Stimulated activated CD8-positive, alpha-beta memory T cell treated with anti-CD3 and anti-CD28 coated beads, Interleukin-15, amount 100 ng/mL, for 1 hour (primary cell): ENCODE data around the gene AMPD3.

Source experiments
- DNase-seq: peaks from one replicate; pipeline ENCODE4 v3.0.0-alpha.2; 2020; ENCODE audit warnings: low read depth

The AMPD3 gene

DNA sequence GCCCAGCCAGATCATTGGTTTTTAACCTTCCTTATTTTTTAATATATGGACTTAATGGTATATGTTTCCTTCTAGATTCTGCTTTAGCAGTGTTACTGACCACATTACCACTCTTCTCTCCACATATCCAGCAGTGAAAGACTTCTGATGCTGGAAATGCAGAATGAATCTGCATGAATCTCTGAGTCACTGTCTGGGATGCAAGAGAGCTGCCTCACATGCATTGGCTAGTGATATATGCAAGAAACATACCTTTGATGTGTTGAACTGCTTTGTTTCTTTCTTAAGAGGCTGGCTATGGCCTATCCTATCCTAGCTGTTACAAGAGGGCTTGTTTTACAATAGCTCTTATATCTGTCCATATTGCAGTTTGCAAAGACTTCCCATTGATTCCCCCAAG, 16.6 kb upstream of the AMPD3 start:
- DNase-seq: no peak

DNA sequence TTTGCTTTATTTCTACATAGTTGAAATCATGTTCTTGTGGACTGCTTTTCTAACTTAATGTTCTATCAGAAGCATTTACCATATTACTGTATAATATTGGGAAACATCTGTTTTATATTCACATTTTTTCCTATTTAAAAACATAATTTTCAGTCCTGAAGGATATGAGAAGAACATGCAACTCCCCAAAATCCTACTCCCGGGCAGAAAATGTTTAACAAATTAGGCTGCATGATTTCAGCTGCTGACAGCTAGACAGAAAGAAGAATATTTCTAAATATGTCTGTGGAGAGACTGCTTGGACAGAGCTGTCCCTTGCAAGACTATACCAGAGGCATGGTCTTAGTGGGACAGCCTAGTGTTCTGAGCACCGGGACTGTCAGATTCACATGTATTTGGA, 15.7 kb upstream of the AMPD3 start:
- DNase-seq: no peak

DNA sequence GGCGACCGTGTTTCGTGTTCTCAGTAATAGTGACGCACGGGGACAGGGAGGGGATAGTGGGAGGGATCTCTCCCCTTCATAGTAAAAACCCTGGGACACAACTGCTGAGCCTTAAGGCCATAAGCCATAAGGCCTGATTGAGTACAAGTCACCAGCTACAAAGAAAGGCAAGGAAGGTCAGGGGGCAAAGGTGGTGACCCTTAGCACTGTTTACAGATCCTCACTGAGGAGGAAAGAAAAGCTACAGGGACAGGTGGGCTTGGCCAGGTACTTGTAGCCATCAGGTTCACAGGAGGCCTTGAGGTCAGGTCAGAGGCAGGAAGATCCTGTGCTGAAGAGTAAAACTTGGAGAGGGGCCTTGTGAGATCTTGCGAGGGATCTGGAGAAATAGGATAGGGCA, 15.1 kb upstream of the AMPD3 start:
- no peak for DNase-seq

DNA sequence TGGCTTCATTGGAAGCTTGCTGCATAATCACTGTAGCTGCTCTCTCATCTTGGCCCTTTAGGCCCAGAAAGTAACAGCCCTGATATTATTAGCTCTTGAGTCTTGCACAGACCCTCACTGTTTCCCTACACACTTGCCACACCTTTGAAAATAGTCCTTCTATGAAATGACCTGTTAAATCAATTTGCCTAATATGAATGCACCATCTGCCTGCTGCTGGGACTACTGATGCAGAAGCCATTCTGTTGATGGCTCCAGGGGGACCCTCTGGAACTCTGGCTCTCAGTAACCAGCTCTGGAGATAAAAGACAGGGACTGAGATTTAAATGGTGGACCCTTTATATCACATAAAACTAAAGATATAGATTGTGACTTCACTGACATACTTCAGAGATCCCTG, 14.7 kb upstream of the AMPD3 start:
- no peak for DNase-seq

DNA sequence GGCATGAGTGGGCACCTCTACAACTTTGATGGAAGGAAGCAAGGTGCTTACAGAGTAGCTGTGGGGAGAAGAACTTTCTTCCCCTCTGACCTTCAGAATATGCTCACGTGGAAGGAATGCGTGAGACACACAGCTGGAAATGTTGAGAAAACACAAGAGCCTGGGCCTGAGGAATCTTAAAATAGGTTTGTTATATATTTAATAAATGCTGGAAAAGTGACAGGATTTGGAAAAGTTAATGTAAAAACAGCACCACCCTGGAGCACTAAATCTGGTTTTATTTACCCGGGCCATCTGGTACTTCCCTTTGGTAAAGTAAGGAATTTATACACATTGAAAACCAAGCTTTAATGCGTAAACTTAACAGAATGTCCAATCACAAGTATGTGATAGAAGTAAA, 14.0 kb upstream of the AMPD3 start:
- DNase-seq: no peak

DNA sequence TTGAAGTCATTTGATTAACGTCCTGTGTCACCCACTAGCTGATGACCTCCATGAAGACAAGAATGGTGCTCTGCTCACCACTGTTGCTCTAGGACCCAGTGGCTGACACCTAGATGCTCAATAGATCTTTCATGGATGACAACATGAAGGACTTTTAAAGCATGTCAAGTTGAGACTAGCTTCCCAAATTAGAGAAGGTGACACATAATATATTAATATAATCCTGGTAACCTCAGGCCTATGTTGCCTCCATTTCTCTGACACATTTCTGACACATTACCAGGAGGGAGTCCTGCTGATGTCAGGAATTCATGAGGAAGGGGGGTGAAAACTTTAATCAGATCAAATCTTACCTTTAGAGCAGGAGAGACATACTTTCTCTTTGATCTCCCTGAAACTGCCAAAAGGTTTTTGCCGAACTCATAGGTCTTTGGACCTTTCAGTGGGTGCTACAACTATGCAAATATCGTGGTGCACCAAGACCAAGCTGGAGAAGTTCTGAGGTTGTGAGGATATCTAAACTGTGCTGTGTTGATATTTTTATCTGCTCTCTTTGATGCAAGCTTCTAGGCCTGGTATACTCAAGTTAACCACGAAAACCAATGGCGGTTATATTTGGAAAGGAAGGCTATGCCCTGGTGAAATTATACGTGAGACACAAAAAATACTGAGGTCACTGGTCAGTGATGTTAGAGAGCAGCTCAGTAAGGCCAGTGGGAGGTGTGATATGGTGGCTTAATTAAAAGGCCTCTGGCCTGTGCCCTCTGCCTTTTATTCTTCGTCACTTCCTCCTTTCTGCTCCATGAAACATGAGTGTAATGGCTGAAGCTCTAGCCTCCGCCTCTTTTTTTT, 13.2 kb upstream of the AMPD3 start:
- DNase-seq: no peak

DNA sequence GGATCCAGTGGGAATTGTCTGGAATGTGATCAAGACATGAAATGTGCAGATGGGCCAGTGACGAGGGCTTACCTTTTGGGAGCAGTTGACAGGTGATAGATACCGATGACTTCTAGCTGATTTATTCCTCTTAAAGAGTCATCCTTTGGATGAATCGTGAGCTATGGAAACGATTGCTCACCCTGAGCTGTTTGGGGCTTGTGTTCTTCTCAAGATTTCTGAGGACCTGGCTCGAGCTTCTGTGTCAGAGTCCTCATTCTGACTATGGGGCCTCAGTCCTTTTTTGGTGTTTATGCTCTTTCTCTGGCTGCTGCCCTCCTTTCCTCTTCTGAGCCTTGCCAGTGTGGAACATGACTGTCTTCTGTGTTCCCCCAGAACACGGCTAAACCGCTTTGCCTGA, 11.9 kb upstream of the AMPD3 start:
- DNase-seq: no peak

DNA sequence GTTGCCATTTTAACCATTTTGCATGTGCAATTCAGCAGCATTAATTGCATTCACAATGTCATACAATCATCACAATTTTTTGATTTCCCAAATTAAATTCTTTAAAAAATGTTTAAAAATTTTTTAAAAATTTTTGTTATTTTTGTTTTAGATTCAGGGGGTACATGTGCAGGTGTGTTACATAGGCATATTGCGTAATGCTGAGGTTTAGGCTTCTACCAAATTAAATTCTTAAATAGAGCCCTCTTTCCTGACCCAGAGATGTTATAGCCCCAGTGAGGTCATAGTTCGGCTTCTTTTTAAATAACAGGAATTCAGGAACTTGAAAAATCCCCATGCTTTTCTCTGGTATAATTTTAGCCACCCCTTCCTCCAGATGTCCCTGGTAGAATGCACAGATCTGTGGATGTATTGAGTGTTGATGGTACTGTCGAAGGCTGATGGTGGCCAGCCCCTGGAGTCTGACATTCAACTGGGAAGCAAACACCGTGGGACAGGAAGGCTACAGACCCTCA, 11.3 kb upstream of the AMPD3 start:
- DNase-seq: no peak

DNA sequence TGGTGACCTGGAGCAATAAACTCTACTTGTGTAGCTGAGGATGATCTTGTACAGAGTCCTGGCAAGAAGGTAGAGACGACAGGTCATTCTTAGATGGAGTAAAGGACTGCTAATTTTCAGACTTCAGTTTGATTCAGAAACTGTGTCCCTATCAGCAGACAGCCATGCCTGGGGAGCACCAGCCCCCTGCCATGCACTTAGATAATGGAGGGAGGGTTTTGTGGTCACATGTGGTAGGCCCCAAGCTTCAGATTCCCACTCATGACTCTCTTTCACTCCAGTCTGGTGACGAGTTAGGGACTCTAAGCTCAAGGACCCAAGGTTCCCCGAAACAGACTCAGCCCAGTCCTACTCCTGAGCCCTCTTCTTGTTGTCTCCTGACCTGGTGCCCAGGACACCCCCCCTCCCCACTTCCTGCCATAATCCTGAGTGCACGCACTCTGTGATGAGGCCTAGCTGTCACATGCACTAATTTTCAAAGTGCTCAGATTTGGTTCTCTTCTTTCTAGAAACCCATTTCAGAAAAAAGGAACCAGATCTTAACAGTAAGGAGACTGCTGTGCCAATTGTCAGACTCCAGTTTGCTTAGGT, 10.2 kb upstream of the AMPD3 start:
- DNase-seq: no peak

DNA sequence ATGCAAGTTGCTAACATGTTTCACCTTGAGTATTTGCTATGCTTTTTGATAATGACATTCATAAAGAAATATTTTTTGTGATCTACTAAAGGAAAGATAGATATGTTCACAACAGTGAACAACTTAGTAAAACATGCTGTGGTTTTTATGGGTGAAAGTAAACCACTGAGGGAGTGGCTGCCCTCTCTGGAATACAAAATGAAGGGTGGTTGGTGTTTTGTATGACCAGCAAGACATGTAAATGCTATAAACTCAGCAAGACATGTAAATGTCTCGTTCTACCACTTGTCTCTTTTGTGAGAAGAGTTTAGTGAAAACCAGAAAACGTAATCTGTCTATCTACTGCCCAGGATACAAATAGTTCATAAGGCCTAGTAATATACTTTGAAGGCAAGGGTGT, 7.6 kb upstream of the AMPD3 start:
- DNase-seq: no peak

DNA sequence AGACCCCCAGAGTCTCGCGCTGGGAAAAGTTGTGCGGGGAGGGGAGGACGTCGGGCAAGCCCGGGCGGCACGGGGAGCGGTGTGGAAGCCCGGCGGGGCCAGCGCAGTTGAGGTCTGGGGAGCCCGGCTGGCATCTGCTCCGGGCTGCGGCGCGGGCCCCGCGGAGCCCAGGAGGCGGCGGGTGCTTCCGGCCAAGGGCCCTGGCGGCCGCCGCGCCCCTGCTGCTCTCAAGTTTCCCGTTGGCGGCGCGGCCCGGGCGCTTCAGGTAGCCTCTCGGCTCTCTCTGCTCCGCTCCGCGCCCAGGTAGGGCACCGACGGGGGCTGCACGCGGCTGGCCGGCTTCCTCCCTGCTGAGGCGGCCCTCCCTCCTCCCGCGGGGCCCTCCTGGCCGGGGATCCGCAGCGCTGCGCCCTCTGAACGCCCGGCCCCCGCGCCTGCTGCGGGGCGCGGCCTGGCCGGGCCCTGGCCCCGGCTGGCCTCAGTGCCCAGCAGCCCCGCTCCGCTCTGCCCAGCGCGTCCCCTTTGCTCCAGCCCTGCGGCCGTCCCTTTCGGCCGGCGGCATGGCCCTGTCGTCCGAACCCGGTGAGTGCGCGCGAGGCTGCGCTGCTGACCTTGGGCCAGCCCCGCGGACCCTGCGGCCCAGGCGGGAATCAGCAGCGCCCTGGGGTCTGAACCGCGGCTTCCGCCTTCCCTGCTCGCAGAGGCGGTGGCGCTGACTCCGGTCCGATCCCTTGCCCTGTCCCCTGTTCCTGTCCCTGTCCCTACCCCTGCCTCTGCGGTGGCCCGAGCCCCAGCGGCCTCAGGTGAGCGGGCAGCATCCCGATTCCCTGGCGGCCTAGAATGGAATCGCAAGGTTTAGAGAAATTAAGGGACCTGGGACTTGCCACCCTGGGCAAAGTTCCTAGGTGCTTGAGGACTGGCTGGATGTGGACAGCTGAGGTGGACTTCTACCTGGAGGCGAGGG, 4.3 kb upstream of the AMPD3 start:
- no peak for DNase-seq

DNA sequence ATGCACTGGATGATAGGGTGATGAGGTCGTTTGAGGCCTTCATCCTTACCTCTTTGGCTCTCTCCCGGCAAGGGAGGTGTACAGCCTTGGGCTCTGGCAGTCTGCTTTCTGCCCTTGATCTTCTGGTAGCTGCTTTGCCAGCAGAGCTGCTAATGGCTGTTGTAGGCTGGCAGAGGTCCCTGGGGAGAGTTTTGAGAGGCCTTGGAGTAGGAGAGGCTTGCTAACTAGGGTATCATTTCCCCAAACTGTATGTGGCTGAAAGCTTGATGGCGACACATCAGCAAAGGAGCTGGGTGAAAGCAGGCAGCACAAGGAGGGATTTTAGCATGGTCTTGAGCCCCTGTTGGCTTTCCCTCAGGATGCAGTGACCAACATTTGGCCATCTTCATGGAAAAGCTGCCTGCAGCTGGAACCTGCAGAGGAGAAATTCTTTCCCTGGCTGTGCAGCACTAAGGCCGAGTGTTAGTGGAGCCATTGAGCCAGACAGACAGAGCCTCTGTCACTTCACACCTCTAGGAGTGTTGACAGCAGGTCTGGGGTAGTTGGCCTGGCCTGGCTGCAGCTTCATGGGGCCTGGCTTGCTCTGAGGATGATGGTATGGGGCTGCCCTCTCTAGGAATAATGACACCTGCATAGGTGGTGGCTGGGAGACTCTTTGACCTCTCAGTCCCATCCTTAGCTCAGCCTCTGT, 3.5 kb upstream of the AMPD3 start:
- DNase-seq: no peak

DNA sequence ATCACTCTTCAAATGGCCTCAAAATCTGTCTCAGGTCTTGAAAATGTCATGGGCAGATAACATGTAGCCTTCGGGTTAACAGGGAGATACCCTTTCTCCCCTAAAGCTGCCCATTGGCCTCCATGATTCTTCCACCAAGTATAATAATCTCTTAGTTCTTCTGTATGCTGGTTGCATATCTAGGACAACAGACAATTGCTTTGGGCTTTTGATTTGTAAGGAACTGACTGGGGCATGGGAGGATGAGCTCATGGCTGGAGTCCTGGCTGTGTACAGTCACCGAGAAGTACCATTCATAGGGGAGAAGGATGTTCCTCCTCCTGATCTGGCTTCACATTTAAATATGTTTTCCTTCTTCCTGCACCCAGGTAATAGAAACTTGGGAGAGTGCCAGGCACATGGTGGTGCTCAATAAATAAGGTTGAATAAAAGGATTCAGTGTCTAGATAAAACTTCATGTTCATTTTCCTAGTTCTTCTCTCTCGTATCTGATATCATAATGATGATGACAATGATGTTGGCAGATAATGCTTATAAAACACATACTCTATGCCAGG, 2.8 kb upstream of the AMPD3 start:
- DNase-seq: no peak

DNA sequence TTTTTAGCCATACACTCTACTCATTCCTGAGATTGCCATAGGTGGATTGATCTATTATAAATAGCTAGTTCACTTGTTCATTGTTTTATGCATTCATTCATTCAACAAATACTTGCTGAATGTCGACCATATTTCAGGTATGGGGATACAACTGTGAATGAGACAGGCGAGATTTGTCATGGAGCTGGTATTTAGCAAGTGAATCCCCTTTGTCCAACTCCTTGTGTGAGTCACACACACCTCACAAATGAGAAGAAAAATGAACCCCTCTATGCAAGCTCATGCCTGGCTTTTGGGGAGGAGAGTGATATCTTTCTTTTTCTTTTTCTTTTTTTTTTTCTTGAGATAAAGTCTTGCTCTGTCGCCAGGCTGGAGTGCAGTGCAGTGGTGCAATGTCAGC, 1.8 kb upstream of the AMPD3 start:
- DNase-seq: no peak

DNA sequence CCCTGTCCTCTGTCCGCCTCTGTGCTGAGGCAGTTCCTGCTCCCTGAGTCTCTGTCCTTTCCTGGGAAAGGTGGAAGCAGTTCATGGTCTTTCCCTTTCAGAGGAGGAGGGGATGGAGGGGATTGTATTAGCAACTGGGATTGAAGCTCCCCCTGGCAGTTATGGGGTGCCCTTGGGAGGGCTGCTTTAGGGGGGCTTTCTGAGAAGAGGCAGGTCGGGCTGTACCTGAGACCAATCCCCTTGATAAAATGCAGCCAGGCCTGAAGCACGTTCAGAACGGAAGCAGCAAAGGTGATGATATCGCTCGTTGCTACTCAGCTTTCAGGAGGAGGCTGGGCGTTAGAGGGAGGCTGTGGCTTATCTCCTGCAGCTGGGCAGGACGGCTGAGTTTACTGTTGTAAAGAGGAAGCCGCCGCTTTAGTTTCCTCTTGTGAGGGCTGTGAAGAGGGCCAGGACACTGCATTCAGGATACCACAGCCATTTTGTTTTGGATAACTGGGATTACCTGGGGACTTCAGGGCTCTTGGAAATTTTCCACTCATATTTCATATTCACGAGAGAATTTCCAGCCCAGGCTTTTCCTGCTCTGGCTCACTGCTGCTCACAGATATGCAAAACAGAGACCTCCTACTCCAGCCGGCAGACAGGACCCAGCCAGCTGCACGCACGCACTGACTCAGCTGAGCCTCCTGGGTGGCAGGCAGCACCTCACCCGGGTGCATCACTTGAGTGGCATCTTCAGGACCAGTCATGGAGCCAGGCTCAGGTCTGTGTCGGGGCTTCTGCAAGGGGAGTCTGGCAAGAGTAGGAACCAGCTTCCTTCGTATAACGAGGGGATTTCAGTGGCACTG, 798 bp downstream of the AMPD3 start:
- peak; percentile 33 for DNase-seq

DNA sequence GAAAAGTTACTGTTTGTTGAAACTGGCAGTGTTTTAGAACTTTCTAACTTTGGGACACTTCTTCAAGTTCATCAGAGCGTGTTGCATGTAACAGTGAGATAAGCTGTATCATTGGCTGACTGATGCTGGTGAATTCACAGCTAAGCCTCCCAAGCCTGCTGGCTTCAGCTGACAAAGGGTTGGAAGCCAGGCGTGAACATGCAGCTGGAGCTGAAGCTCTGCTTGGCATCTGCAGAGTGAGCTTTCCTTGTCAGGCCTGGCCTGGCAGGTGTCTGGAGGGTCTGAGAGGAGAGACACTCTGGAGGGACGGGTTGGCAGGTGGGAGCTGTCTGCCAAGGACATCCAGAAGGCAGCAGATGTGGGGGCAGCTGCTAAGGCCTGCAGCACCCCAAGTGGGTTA, 1.5 kb downstream of the AMPD3 start:
- no peak for DNase-seq

DNA sequence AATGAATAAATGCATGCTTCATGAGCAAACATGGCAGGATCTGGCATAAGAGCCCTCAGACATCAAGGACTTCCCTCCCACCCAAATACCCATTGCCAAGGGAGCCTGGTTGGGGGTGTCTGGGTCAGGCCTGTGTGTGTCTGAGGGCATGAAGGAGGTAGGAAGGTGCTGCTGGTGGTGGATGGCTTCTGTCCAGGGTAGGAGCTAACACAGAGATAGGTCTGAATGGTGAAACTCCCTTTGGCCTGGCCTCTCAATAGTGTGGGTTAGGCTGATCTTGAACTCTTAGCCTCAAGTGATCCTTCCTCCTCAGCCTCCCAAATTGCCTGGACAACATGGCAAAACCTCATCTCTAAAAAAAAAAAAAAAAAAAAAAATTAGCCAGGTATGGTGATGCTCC, 2.8 kb downstream of the AMPD3 start:
- DNase-seq: no peak

DNA sequence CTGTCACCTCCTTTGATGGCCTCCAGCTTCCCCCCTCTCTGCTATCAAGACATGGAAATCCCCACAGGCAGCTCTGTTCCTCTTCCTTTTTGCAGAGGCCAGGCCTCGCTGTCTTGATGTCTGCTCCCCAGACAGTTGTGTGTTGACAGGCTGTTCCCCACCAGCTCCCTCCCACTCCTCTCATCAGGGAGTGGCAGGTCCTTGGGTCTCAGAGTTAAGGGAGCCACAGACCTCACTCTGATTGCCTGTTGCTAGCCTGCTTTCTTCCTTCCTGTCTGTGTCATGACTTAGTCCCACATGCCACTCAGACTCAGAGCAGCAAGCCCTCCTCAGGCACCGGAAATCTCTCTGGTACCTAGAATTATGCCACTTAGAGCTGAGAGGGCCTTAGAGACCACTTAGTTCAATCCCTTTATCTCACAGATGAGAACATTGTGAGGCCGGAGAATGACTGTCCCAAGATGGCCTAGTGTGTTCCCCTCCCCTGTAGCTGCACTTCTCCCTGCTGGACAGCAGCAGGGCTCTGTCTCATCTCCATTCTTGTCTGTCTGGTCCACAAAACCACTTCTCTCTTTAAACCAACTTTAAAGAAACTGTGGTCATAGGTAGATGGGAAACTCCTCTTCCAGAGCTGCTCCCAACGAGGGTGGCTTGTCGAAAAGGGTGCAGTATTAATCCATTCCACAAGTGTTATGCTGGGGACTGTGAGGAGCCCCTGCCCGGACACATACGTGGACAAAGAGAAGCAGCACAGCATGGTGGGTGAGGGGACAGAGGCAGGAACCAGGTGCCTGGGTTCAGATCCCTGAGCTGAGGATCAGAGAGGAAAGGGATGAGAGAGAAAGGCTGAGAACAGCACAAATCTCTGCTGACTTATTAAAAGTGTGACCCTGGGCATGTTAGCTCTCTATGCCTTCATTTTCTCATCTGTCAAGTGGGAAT, 4.2 kb downstream of the AMPD3 start:
- DNase-seq: peak; percentile 20

DNA sequence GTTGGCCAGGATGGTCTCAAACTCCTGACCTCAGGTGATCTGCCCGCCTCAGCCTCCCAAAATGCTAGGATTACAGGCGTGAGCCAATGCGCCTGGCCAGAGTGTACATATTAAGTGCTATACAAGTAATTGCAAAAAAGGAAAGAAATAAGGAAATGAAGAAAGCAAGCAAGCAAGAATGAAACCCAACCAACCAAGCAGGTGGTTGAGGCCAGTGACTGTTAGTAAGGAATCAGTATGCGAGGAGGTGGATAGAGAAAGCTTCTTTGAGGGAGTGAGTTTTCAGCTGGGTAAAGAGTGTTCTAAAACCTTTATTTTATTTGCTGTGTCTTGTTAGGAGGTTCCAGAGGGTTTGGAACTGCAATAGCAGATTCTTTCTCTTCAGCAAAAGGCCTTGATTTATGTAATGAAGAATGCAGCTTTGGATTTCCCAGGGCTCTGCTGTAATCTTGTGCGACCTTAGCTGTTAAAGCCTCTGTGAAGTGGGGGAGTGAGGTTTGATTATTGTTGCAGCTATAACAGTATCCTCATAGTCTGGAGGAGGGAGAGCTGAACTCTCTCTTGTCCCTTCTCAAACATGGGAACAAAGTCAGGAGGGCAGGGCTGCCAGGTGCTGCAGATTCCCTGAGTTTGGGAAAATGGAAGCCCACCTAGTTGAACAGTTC, 5.7 kb downstream of the AMPD3 start:
- DNase-seq: no peak
